H9 (cell line): ENCODE measurements around the gene CACNA1A. TPM values are rescaled to one million over a fixed set of nuclear protein-coding genes. Genes with fewer than 3 reads are reported as not detected.

Source experiments
- DNase-seq: peaks from one replicate; pipeline ENCODE4 v3.0.0-alpha.2; 2017
- H2AFZ ChIP-seq: one replicate; pipeline ENCODE4 v1.6.1; 2013; ENCODE audit warnings: mild to moderate bottlenecking, low read length, control low read depth, moderate library complexity
- H2AK5ac ChIP-seq: 2 replicates; pipeline ENCODE4 v1.6.1; 2013; ENCODE audit warnings: low read length, control low read depth, mixed read lengths; ENCODE audit not compliant: insufficient read length
- H2BK120ac ChIP-seq: one replicate; pipeline ENCODE4 v1.6.1; 2013; ENCODE audit warnings: low read depth, mild to moderate bottlenecking, low read length, control low read depth, inconsistent platforms; ENCODE audit not compliant: poor library complexity, severe bottlenecking
- H2BK12ac ChIP-seq: 2 replicates; pipeline ENCODE4 v1.6.1; 2013; ENCODE audit warnings: low read length, control low read depth, mixed read lengths, low read depth; ENCODE audit not compliant: insufficient read length
- H2BK15ac ChIP-seq: 2 replicates; pipeline ENCODE4 v1.6.1; 2013; ENCODE audit warnings: low read depth, low read length, control low read depth
- H2BK20ac ChIP-seq: one replicate; pipeline ENCODE4 v1.6.1; 2013; ENCODE audit warnings: low read depth, mild to moderate bottlenecking, low read length, control low read depth, inconsistent platforms; ENCODE audit not compliant: poor library complexity, severe bottlenecking
- H2BK5ac ChIP-seq: 2 replicates; pipeline ENCODE4 v1.6.1; 2013; ENCODE audit warnings: low read length, control low read depth, mixed read lengths; ENCODE audit not compliant: insufficient read length
- H3K14ac ChIP-seq: 2 replicates; pipeline ENCODE4 v1.6.1; 2013; ENCODE audit warnings: low read length, control low read depth; ENCODE audit not compliant: insufficient read depth
- H3K18ac ChIP-seq: 2 replicates; pipeline ENCODE4 v1.6.1; 2013; ENCODE audit warnings: low read depth, mild to moderate bottlenecking, mixed read lengths, low read length, control low read depth; ENCODE audit not compliant: insufficient read length
- H3K23ac ChIP-seq: 2 replicates; pipeline ENCODE4 v1.6.1; 2013; ENCODE audit warnings: low read length, control low read depth, mixed read lengths, low read depth; ENCODE audit not compliant: insufficient read length
- H3K23me2 ChIP-seq: 2 replicates; pipeline ENCODE4 v1.6.1; 2013; ENCODE audit warnings: low read depth, mild to moderate bottlenecking, mixed read lengths, low read length, control low read depth; ENCODE audit not compliant: insufficient read length, poor library complexity, severe bottlenecking
- H3K27ac ChIP-seq: 2 replicates; pipeline ENCODE4 v1.5.1; 2013; ENCODE audit warnings: low read length, control low read depth, mixed read lengths, low read depth; ENCODE audit not compliant: insufficient read length
- H3K27me3 ChIP-seq: 2 replicates; pipeline ENCODE4 v1.6.1; 2013; ENCODE audit warnings: low read length, control low read depth, inconsistent platforms; ENCODE audit not compliant: insufficient read depth
- H3K4ac ChIP-seq: 2 replicates; pipeline ENCODE4 v1.6.1; 2013; ENCODE audit warnings: low read depth, mild to moderate bottlenecking, control low read depth, inconsistent platforms, low read length, moderate library complexity
- H3K4me1 ChIP-seq: 2 replicates; pipeline ENCODE4 v1.6.1; 2013; ENCODE audit warnings: low read length, control low read depth, inconsistent platforms; ENCODE audit not compliant: insufficient read depth
- H3K4me2 ChIP-seq: 2 replicates; pipeline ENCODE4 v1.6.1; 2013; ENCODE audit warnings: low read length, control low read depth, mixed read lengths; ENCODE audit not compliant: insufficient read length, insufficient read depth
- H3K56ac ChIP-seq: 2 replicates; pipeline ENCODE4 v1.6.1; 2013; ENCODE audit warnings: low read depth, mild to moderate bottlenecking, mixed read lengths, low read length, control low read depth; ENCODE audit not compliant: insufficient read length
- H3K79me1 ChIP-seq: 2 replicates; pipeline ENCODE4 v1.6.1; 2013; ENCODE audit warnings: low read depth, mild to moderate bottlenecking, moderate library complexity, low read length, control low read depth, inconsistent platforms; ENCODE audit not compliant: insufficient read depth, poor library complexity, severe bottlenecking
- H3K79me2 ChIP-seq: 2 replicates; pipeline ENCODE4 v1.6.1; 2013; ENCODE audit warnings: low read length, control low read depth, inconsistent platforms; ENCODE audit not compliant: insufficient read depth
- H3K9ac ChIP-seq: 2 replicates; pipeline ENCODE4 v1.6.1; 2013; ENCODE audit warnings: low read length, control low read depth, mixed read lengths; ENCODE audit not compliant: insufficient read length; ENCODE audit errors: extremely low read depth
- H3K9me3 ChIP-seq: one replicate; pipeline ENCODE4 v1.6.1; 2013; ENCODE audit warnings: low read depth, low read length, inconsistent platforms; ENCODE audit not compliant: control insufficient read depth
- H3T11ph ChIP-seq: one replicate; pipeline ENCODE4 v1.6.1; 2013; ENCODE audit warnings: mild to moderate bottlenecking, low read length, control low read depth, inconsistent platforms
- H4K20me1 ChIP-seq: one replicate; pipeline ENCODE4 v1.6.1; 2013; ENCODE audit not compliant: control insufficient read depth, insufficient read length, insufficient read depth
- H4K5ac ChIP-seq: 2 replicates; pipeline ENCODE4 v1.6.1; 2013; ENCODE audit warnings: low read depth, mild to moderate bottlenecking, mixed read lengths, low read length, control low read depth; ENCODE audit not compliant: insufficient read length
- H4K8ac ChIP-seq: replicated peaks from 2 replicates; pipeline ENCODE4 v1.6.1; 2013; ENCODE audit warnings: low read length, control low read depth, mixed read lengths, low read depth; ENCODE audit not compliant: insufficient read length
- H4K91ac ChIP-seq: 2 replicates; pipeline ENCODE4 v1.6.1; 2013; ENCODE audit warnings: low read depth, mild to moderate bottlenecking, moderate library complexity, mixed read lengths, low read length, control low read depth; ENCODE audit not compliant: insufficient read length
- H3K27ac Mint-ChIP-seq, 3 experiments: 2 replicates in 2 of 3; 3 replicates in 1 of 3; pipeline ENCODE4 v1.8.0; 2020 to 2021; ENCODE audit warnings: mixed read lengths in 3 of 3, mild to moderate bottlenecking in 1 of 3, moderate library complexity in 1 of 3
- H3K27me3 Mint-ChIP-seq: 2 replicates; pipeline ENCODE4 v1.8.0; 2021; ENCODE audit warnings: low read depth, mild to moderate bottlenecking, moderate library complexity, mixed read lengths
- H3K36me3 Mint-ChIP-seq, 3 experiments: 2 replicates in 2 of 3; 3 replicates in 1 of 3; pipeline ENCODE4 v1.8.0; 2020 to 2021; ENCODE audit warnings: low read depth in 3 of 3, mixed read lengths in 3 of 3; ENCODE audit not compliant: insufficient read depth in 1 of 3
- H3K4me1 Mint-ChIP-seq, 2 experiments: 2 replicates each; pipeline ENCODE4 v1.8.0; 2020; ENCODE audit warnings: mixed read lengths in 2 of 2
- H3K4me3 Mint-ChIP-seq, 2 experiments: 2 replicates in 1 of 2; 3 replicates in 1 of 2; pipeline ENCODE4 v1.8.0; 2020 to 2021; ENCODE audit warnings: mild to moderate bottlenecking in 2 of 2, mixed read lengths in 2 of 2, moderate library complexity in 1 of 2
- H3K9me3 Mint-ChIP-seq, 2 experiments: 2 replicates in 1 of 2; 3 replicates in 1 of 2; pipeline ENCODE4 v1.8.0; 2020; ENCODE audit warnings: mild to moderate bottlenecking in 2 of 2, mixed read lengths in 2 of 2, moderate library complexity in 1 of 2
- CTCF ChIP-seq: fragments of 200-600 bp; sonication (generic); conservative IDR thresholded peaks from 3 replicates; pipeline ENCODE4 v1.8.0; 2021; ENCODE audit warnings: antibody characterized with exemption, mild to moderate bottlenecking
- WGBS: extraction: QIAGEN DNeasy Blood & Tissue Kit; methylation state at CpG from one replicate; pipeline ENCODE4 v1.1.7; 2013; ENCODE audit warnings: missing lambda C conversion rate, low lambda C conversion rate, mixed read lengths; ENCODE audit not compliant: insufficient read length; ENCODE audit errors: extremely low coverage; 5-methylcytosine and 5-hydroxymethylcytosine counted together
- total RNA-seq: library from RNA; stranded (reverse); gene quantifications from 2 replicates; pipeline ENCODE4 v1.2.1, GENCODE V29; 2021

The CACNA1A gene
- total RNA-seq, 1 experiment from 2014 or later = 8.0 TPM

- no peak overlapping the region for H3K9ac ChIP-seq
- H3K9me3 ChIP-seq = no peaks in the 10 kb centered on the region
Observed at GRCh38 chr19:13328241-13328640, 178.0 kb downstream of the CACNA1A start.

More at GRCh38 chr19:13328241-13328640, 178.0 kb downstream of the CACNA1A start:
- H4K5ac ChIP-seq = no peak overlapping the region
- H3K27ac ChIP-seq = no peak overlapping the region
- no peak overlapping the region for H4K91ac ChIP-seq
- no peak overlapping the region for H2BK120ac ChIP-seq
- Mint-ChIP-seq H3K27me3 (peaks cover 5% of the 10 kb centered on the region), H3K27ac (no peak overlapping the region), H3K4me3 (no peak overlapping the region), H3K9me3 (peaks cover 0 to 5% of the 10 kb centered on the region in 2 experiments; a peak in 2 of 5 replicates), H3K36me3 (peaks cover 2 to 15% (median 14%) of the 10 kb centered on the region in 3 experiments), H3K4me1 (no peaks in the 10 kb centered on the region)
- no peak overlapping the region for H2AK5ac ChIP-seq
- H3K79me1 ChIP-seq = no peaks in the 10 kb centered on the region
- H4K20me1 ChIP-seq = no peaks in the 10 kb centered on the region
- no peaks in the 10 kb centered on the region for H3K27me3 ChIP-seq
- no peak overlapping the region for H3K23ac ChIP-seq
- no peak overlapping the region for H2BK5ac ChIP-seq
- H2AFZ ChIP-seq = no peak overlapping the region
- TF ChIP-seq CTCF = no peak
- no peak overlapping the region for H2BK12ac ChIP-seq
- no peak overlapping the region for H3T11ph ChIP-seq
- no peak overlapping the region for H2BK20ac ChIP-seq
- no peak overlapping the region for H3K18ac ChIP-seq
- no peak for DNase-seq
- no peak overlapping the region for H4K8ac ChIP-seq
- WGBS = no CpG with 5 or more reads among the region's 6 CpGs
- no peak overlapping the region for H3K14ac ChIP-seq
- no peaks in the 10 kb centered on the region for H3K79me2 ChIP-seq
- no peak overlapping the region for H3K56ac ChIP-seq
- no peaks in the 10 kb centered on the region for H3K23me2 ChIP-seq
- H3K4ac ChIP-seq = no peak overlapping the region
- H2BK15ac ChIP-seq = no peak overlapping the region
- H3K4me2 ChIP-seq = no peak overlapping the region
- H3K4me1 ChIP-seq = no peaks in the 10 kb centered on the region
